MCF 10A (cell line): ENCODE data around the gene SCYGR8. TPM values are rescaled to one million over a fixed set of nuclear protein-coding genes. Genes with fewer than 3 reads are reported as not detected.
"Not testable (repeated sequence)": the region's sequence is repeated elsewhere in the genome, so short reads cannot be mapped to it uniquely, and the experiment has no call there.

Experiments used
- BruUV-seq: library from RNA; stranded (reverse); fragments of 400-500 nt; replicated peaks from 2 replicates; lab custom pipeline; 2021; lab: Mats Ljungman, UMichigan
- CTCF ChIA-PET: fragments of 300-600 bp; sonication (Branson Sonifier 250); formaldehyde crosslinking; extraction: SDS; loops from one replicate; lab custom pipeline; 2021; ENCODE audit warnings: antibody characterized with exemption, inconsistent platforms; lab: Yijun Ruan, JAX
- POLR2A ChIA-PET: fragments of 300-600, 350-650 bp; sonication (Branson Sonifier 250); formaldehyde crosslinking; extraction: SDS; loops from one replicate; lab custom pipeline; 2020; ENCODE audit warnings: antibody characterized with exemption, inconsistent platforms; lab: Yijun Ruan, JAX
- DNase-seq: peaks from one replicate; pipeline ENCODE4 v3.0.0-alpha.2; 2018; ENCODE audit not compliant: unreplicated experiment
- H3K27ac Mint-ChIP-seq: one replicate; pipeline ENCODE4 v1.8.0; 2022; ENCODE audit warnings: mild to moderate bottlenecking, low read depth, mixed read lengths; ENCODE audit not compliant: unreplicated experiment
- H3K27me3 Mint-ChIP-seq: one replicate; pipeline ENCODE4 v1.8.0; 2022; ENCODE audit warnings: mixed read lengths; ENCODE audit not compliant: insufficient read depth, unreplicated experiment
- H3K36me3 Mint-ChIP-seq: one replicate; pipeline ENCODE4 v1.8.0; 2022; ENCODE audit warnings: mild to moderate bottlenecking, moderate library complexity, mixed read lengths; ENCODE audit not compliant: insufficient read depth, unreplicated experiment
- H3K4me1 Mint-ChIP-seq: one replicate; pipeline ENCODE4 v1.8.0; 2022; ENCODE audit warnings: mixed read lengths; ENCODE audit not compliant: insufficient read depth, unreplicated experiment
- H3K4me3 Mint-ChIP-seq: one replicate; pipeline ENCODE4 v1.8.0; 2022; ENCODE audit warnings: mild to moderate bottlenecking, moderate library complexity, mixed read lengths; ENCODE audit not compliant: unreplicated experiment
- H3K9me3 Mint-ChIP-seq: one replicate; pipeline ENCODE4 v1.8.0; 2022; ENCODE audit warnings: mixed read lengths; ENCODE audit not compliant: unreplicated experiment
- intact Hi-C: fragments of 100-400 bp; cut with micrococcal nuclease; formaldehyde crosslinking; loops from 2 replicates; pipeline ENCODE4 v1.14.1; 2022
- total RNA-seq: library from RNA; stranded (reverse); gene quantifications from 2 replicates; pipeline ENCODE4 v1.2.3, GENCODE V29; 2022
- TF ChIP-seq, protein P1 (sequence below): fragments of 200-600 bp; IDR thresholded peaks from one replicate; pipeline ENCODE4 v1.8.0; 2022; ENCODE audit warnings: antibody characterized with exemption, mild to moderate bottlenecking; ENCODE audit not compliant: unreplicated experiment

Gene SCYGR8
- total RNA-seq, 1 experiment from 2014 or later = not detected

DNA sequence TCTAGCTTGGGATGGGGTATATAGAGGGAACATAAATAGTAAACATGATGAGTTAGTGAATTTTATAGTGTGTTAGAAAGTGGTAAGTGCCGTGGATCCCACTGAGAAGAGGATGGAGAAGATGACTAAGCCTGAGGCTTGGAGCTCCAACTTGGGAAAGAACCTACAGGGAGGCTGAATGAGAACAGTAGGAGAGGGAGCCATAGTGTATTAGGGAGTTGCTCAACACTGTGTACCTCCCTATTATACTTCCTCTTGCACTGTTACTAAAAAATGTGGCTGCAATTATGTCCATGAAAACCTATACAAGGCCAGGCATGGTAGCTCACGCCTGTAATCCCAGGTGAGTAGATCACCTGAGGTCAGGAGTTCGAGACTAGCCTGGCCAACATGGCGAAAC is 25.0 kb upstream of the SCYGR8 start:
- no peaks in the 10 kb centered on the region for H3K36me3 Mint-ChIP-seq
- no peak overlapping the region for H3K27ac Mint-ChIP-seq
- POLR2A ChIA-PET = interaction anchor here (0.8 to 1.3 kb wide), 2 partner anchors 12 to 39 kb away, joined by 3 to 4 read pairs; no protein-coding TSS in a partner anchor
- BruUV-seq = no TSS peak
- no peak overlapping the region for H3K4me3 Mint-ChIP-seq
- DNase-seq = peak; percentile 41
- peaks cover 12% of the 10 kb centered on the region for H3K27me3 Mint-ChIP-seq
- H3K4me1 Mint-ChIP-seq = no peaks in the 10 kb centered on the region
- H3K9me3 Mint-ChIP-seq = no peaks in the 10 kb centered on the region
- TF ChIP-seq, protein P1, sequence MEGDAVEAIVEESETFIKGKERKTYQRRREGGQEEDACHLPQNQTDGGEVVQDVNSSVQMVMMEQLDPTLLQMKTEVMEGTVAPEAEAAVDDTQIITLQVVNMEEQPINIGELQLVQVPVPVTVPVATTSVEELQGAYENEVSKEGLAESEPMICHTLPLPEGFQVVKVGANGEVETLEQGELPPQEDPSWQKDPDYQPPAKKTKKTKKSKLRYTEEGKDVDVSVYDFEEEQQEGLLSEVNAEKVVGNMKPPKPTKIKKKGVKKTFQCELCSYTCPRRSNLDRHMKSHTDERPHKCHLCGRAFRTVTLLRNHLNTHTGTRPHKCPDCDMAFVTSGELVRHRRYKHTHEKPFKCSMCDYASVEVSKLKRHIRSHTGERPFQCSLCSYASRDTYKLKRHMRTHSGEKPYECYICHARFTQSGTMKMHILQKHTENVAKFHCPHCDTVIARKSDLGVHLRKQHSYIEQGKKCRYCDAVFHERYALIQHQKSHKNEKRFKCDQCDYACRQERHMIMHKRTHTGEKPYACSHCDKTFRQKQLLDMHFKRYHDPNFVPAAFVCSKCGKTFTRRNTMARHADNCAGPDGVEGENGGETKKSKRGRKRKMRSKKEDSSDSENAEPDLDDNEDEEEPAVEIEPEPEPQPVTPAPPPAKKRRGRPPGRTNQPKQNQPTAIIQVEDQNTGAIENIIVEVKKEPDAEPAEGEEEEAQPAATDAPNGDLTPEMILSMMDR = no peak
- CTCF ChIA-PET = interaction anchor here (0.8 to 1.3 kb wide), 3 partner anchors 45 to 62 kb away, joined by 3 to 7 read pairs (median 5); no protein-coding TSS in a partner anchor
- intact Hi-C loops = no loop called here

DNA sequence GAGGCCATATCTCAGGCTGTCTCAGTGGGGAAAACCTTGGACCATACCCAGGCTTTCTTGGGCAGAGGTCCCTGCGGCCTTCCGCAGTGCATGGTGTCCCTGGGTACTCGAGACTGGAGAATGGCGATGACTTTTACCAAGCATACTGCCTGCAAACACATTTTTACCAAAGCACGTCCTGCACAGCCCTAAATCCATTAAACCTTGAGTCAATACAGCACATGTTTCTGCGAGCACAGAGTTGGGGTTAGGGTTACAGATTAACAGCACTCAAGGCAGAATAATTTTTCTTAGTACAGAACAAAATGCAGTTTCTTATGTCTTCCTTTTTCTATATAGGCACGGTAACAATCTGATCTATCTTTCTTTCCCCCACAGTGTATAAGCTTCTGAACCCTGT is 22.9 kb upstream of the SCYGR8 start:
- H3K9me3 Mint-ChIP-seq, DNase-seq, H3K4me3 Mint-ChIP-seq, POLR2A ChIA-PET, H3K27me3 Mint-ChIP-seq, intact Hi-C loops, H3K27ac Mint-ChIP-seq, H3K4me1 Mint-ChIP-seq, H3K36me3 Mint-ChIP-seq, BruUV-seq: not testable (repeated sequence)
- CTCF ChIA-PET = interaction anchor here (2.0 kb wide), 1 partner anchor 43 kb away, joined by 5 read pairs; no protein-coding TSS in a partner anchor

DNA sequence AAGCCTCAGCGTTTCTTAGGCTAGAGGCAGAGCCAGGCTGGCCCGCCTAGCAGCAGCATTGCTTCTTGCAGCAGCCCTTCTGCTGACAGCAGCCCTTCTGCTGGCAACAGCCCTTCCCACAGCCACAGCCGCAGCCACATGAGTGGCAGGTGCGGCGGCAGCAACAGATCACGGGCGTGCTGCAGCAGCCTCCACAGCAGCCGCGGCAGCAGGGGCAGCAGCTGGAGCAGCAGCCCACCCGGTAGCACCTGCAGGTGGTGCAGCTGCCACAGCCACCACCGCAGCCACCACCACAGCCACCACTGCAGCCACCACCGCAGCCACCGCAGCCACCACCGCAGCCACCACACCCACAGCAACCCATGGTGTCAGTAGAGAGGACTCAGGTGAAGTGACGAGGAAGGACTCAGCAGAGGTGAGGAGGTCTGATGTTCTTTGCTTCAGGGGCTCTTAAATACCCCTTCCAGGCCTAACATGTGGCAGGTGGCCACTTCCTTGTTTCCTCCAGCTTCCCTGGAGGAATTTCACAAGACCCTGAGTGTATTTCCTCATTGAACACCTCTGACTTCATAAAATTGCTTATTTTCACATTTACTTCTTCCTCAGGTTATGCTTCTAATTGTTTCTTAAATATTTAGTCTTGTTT is 21.2 kb upstream of the SCYGR8 start, which contains the start of gene SCYGR6:
Gene SCYGR6 (minus strand): TSS at position 364 of the 646 bp plus-strand sequence. CDS start 0 bp downstream, at position 364.
- no peak for DNase-seq
- intact Hi-C loops = no loop called here
- CTCF ChIA-PET = interaction anchor here (1.3 to 2.0 kb wide), 2 partner anchors 41 to 67 kb away, joined by 4 to 5 read pairs; no protein-coding TSS in a partner anchor
- BruUV-seq = no TSS peak
- H3K36me3 Mint-ChIP-seq = no peaks in the 10 kb centered on the region
- POLR2A ChIA-PET = interaction anchor here (0.6 to 0.7 kb wide), 2 partner anchors 19 to 32 kb away, joined by 3 read pairs; no protein-coding TSS in a partner anchor
- no peaks in the 10 kb centered on the region for H3K9me3 Mint-ChIP-seq
- no peaks in the 10 kb centered on the region for H3K27me3 Mint-ChIP-seq
- H3K4me3 Mint-ChIP-seq = no peak within 1 kb of the TSS
- TF ChIP-seq, protein P1 = no peak
- no peaks in the 10 kb centered on the region for H3K4me1 Mint-ChIP-seq
- H3K27ac Mint-ChIP-seq = no peak within 1 kb of the TSS

DNA sequence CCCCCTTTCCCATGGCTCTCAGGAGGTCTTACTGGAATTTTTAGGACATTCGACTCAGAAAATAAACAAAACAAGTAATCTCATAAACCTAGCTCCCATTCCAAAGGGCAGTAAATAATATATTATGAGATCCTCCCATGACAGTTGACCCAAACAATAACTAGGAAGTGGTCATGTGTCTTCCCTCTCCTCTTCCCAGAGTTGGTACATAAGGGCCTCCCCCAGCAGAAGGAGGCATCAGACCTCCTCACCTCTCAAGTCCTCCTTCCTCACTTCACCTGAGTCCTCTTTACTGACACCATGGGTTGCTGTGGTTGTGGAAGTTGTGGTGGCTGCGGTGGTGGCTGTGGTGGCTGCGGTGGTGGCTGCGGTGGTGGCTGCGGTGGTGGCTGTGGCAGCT is 17.7 kb upstream of the SCYGR8 start, which contains the start of gene SCYGR7:
Gene SCYGR7 (plus strand): TSS at position 301 of the 400 bp plus-strand sequence. CDS start 0 bp downstream, at position 301.
- Mint-ChIP-seq H3K4me3 (no peak within 1 kb of the TSS), H3K36me3 (no peaks in the 10 kb centered on the region), H3K27me3 (no peaks in the 10 kb centered on the region), H3K4me1 (no peaks in the 10 kb centered on the region), H3K9me3 (no peaks in the 10 kb centered on the region), H3K27ac (no peak within 1 kb of the TSS)
- TF ChIP-seq, protein P1 = no peak
- BruUV-seq = no TSS peak
- ChIA-PET CTCF (no interaction called here), POLR2A (no interaction called here)
- DNase-seq = no peak
- intact Hi-C loops = no loop called here
